Measurements from ENCODE around the gene MSL3B.

DNA sequence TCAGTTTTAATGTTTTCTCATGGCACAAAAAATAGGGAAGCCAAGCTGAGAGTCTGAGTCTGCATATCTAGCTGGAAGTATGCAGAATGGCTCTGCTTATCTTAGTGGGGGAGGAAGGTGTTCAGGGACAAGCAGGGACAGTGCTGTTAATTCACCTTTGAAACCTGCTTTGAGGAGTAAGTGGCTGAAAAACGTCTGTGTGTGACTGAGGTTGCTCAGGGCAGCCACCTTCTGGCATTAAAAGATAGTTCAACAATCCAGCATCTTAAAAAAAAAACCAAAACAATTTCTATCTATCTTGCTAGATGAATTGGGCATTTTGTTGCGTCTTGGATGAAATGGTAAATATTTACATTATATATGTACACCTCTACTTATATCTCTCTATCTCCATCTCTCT, 46.9 kb upstream of the MSL3B start:
- TF ChIP-seq, protein P1, sequence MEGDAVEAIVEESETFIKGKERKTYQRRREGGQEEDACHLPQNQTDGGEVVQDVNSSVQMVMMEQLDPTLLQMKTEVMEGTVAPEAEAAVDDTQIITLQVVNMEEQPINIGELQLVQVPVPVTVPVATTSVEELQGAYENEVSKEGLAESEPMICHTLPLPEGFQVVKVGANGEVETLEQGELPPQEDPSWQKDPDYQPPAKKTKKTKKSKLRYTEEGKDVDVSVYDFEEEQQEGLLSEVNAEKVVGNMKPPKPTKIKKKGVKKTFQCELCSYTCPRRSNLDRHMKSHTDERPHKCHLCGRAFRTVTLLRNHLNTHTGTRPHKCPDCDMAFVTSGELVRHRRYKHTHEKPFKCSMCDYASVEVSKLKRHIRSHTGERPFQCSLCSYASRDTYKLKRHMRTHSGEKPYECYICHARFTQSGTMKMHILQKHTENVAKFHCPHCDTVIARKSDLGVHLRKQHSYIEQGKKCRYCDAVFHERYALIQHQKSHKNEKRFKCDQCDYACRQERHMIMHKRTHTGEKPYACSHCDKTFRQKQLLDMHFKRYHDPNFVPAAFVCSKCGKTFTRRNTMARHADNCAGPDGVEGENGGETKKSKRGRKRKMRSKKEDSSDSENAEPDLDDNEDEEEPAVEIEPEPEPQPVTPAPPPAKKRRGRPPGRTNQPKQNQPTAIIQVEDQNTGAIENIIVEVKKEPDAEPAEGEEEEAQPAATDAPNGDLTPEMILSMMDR (IDR thresholded peaks at IDR 0.05) = no peak
- no peak for TF ChIP-seq POLR2A (IDR thresholded peaks at IDR 0.05)
